Esophagus (tissue), 2 donors: ENCODE data around the gene NAALADL1. TPM values are rescaled to one million over a fixed set of nuclear protein-coding genes. Genes with fewer than 3 reads are reported as not detected.

ENCODE experiments used
- H3K27ac ChIP-seq, 2 donors: one replicate each; pipeline ENCODE4 v1.5.1; 2013; ENCODE audit warnings: low read depth in 2 of 2, mild to moderate bottlenecking in 2 of 2, inconsistent platforms in 1 of 2, low read length in 1 of 2, moderate library complexity in 1 of 2
- H3K27me3 ChIP-seq, 2 donors: one replicate each; pipeline ENCODE4 v1.6.1; 2013; ENCODE audit warnings: low read length in 2 of 2, control low read depth in 1 of 2, mild to moderate bottlenecking in 1 of 2; ENCODE audit not compliant: insufficient read depth in 2 of 2, control insufficient read depth in 1 of 2
- H3K36me3 ChIP-seq, 2 donors: one replicate each; pipeline ENCODE4 v1.6.1; 2013; ENCODE audit warnings: low read length in 1 of 2; ENCODE audit not compliant: control insufficient read depth in 2 of 2, insufficient read depth in 2 of 2
- H3K4me1 ChIP-seq, 2 donors: one replicate each; pipeline ENCODE4 v1.6.1; 2013; ENCODE audit warnings: low read length in 1 of 2; ENCODE audit not compliant: control insufficient read depth in 2 of 2, insufficient read depth in 2 of 2
- H3K4me3 ChIP-seq, 2 donors: one replicate each; pipeline ENCODE4 v1.5.1; 2013; ENCODE audit warnings: low read length in 2 of 2, mild to moderate bottlenecking in 2 of 2, low read depth in 1 of 2, moderate library complexity in 1 of 2
- H3K9me3 ChIP-seq, 2 donors: one replicate each; pipeline ENCODE4 v1.6.1; 2013; ENCODE audit warnings: mild to moderate bottlenecking in 2 of 2, low read depth in 1 of 2, low read length in 1 of 2, moderate library complexity in 1 of 2; ENCODE audit not compliant: control insufficient read depth in 2 of 2, insufficient read depth in 1 of 2
- WGBS, 2 donors: extraction: QIAGEN DNeasy Blood & Tissue Kit; methylation state at CpG; one replicate each; pipeline ENCODE4 v1.1.7; 2013; 5-methylcytosine and 5-hydroxymethylcytosine counted together
- polyA plus RNA-seq, 2 donors: library from polyadenylated mRNA; stranded (reverse); fragments of 200-250 nt; gene quantifications; one replicate each; pipeline ENCODE4 v1.2.3, GENCODE V29; 2013
- donor health status: healthy with polysubstance abuse.
- donor health status: Bipolar disorder and iron deficiency.

NAALADL1 gene
- polyA plus RNA-seq, 2 donors = 3.0 to 6.0 TPM

GRCh38 chr11:65042891-65043290 lies 15.5 kb downstream of the NAALADL1 start:
- no peak overlapping the region for H3K27ac ChIP-seq
- no peak overlapping the region for H3K4me3 ChIP-seq
- WGBS, 2 donors = 65 to 73% methylated on average over 6 of the region's 6 CpGs
- H3K9me3 ChIP-seq = no peaks in the 10 kb centered on the region
- H3K27me3 ChIP-seq = no peaks in the 10 kb centered on the region
- peaks cover 0 to 2% of the 10 kb centered on the region in 2 donors for H3K4me1 ChIP-seq
- peaks cover 0 to 19% of the 10 kb centered on the region in 2 donors for H3K36me3 ChIP-seq

DNA sequence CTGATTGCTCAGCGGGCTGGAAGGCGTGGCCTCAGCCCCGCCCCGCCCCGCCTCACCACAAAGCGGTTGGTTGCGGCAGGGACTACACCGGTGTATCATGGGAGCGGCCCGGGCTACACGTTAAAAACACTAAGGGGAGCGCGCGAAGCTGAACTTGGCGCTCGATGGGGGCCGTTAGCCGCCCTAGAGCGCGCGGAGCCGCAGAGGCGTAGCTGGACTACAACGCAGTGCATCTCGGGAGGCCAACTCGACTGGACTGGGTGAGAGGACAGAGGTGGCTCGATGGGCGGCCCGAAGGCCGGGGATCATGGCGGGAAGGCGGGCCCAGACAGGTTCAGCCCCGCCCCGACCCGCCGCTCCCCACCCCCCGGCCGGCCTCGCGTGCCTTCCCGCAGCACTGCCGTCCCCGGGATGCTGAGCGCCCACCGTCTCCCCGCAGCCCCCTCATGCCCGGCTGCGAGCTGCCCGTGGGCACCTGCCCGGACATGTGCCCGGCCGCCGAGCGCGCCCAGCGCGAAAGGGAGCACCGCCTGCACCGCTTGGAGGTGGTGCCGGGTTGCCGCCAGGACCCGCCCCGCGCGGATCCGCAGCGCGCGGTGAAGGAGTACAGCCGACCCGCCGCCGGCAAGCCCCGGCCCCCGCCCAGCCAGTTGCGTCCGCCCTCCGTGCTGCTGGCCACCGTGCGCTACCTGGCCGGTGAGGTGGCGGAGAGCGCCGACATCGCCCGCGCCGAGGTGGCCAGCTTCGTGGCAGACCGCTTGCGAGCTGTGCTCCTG lies 17.3 kb downstream of the NAALADL1 start, which contains the start of gene SAC3D1:
SAC3D1 (plus strand) TSS at position 364 of the 776 bp plus-strand sequence; CDS start at position 447, 83 bp downstream.
- H3K27me3 ChIP-seq = no peaks in the 10 kb centered on the region
- 0 to 1% methylated on average over 54 to 91 of the region's 91 CpGs for WGBS, 2 donors
- H3K4me3 ChIP-seq = peak within 1 kb of the TSS; percentile 69 to 76
- peak within 1 kb of the TSS; percentile 97 to 99 for H3K27ac ChIP-seq
- H3K36me3 ChIP-seq = peaks cover 0 to 30% of the 10 kb centered on the region in 2 donors
- no peaks in the 10 kb centered on the region for H3K9me3 ChIP-seq
- H3K4me1 ChIP-seq = peaks cover 0 to 1% of the 10 kb centered on the region in 2 donors

- Histone ChIP-seq H3K4me3 (peak overlapping the region; percentile 69 to 76), H3K27ac (peak overlapping the region; percentile 97 to 99), H3K4me1 (peaks cover 0 to 1% of the 10 kb centered on the region in 2 donors), H3K36me3 (peaks cover 5 to 33% of the 10 kb centered on the region in 2 donors), H3K27me3 (no peaks in the 10 kb centered on the region), H3K9me3 (no peaks in the 10 kb centered on the region)
- 14 to 15% methylated on average over 7 of the region's 7 CpGs for WGBS, 2 donors
Observed at GRCh38 chr11:65040520-65040846, 17.9 kb downstream of the NAALADL1 start.

DNA sequence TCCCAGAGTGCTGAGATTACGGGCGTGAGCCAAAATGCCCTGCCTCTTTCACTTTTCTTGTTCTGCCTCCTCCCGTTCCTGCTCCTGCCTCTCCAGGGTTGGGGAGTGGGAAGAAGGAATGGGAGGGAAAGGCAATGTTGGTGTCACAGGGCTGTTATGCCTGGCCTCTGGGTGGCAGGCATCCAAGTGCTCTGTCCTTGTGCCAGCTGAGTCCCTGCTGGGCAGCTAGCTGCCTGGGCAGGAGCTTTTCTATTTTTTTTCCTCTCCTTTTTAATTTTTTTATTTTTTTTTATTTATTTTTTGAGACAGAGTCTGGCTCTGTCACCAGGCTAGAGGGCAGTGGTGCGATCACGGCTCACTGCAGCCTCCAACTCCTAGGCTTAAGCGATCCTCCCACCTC lies 21.4 kb downstream of the NAALADL1 start:
- H3K27ac ChIP-seq = no peak overlapping the region
- WGBS, 2 donors = 65 to 77% methylated on average over 6 of the region's 6 CpGs
- peaks cover 14 to 38% of the 10 kb centered on the region in 2 donors for H3K36me3 ChIP-seq
- H3K9me3 ChIP-seq = no peaks in the 10 kb centered on the region
- H3K27me3 ChIP-seq = no peaks in the 10 kb centered on the region
- H3K4me3 ChIP-seq = no peak overlapping the region
- no peaks in the 10 kb centered on the region for H3K4me1 ChIP-seq

- Histone ChIP-seq H3K9me3 (no peaks in the 10 kb centered on the region), H3K36me3 (peaks cover 14 to 40% of the 10 kb centered on the region in 2 donors)
- WGBS, 2 donors = 82 to 86% methylated on average over 11 of the region's 11 CpGs
Observed at GRCh38 chr11:65035579-65035978, 22.8 kb downstream of the NAALADL1 start.

GRCh38 chr11:65034423-65034822 lies 23.9 kb downstream of the NAALADL1 start:
- 84 to 91% methylated on average over 2 of the region's 2 CpGs for WGBS, 2 donors
- Histone ChIP-seq H3K4me1 (no peaks in the 10 kb centered on the region), H3K36me3 (peaks cover 14 to 37% of the 10 kb centered on the region in 2 donors), H3K27ac (no peak overlapping the region), H3K27me3 (no peaks in the 10 kb centered on the region), H3K9me3 (no peaks in the 10 kb centered on the region), H3K4me3 (no peak overlapping the region)

More at GRCh38 chr11:65035579-65035978, 22.8 kb downstream of the NAALADL1 start:
- no peaks in the 10 kb centered on the region for H3K4me1 ChIP-seq
- no peak overlapping the region for H3K27ac ChIP-seq
- H3K4me3 ChIP-seq = no peak overlapping the region
- no peaks in the 10 kb centered on the region for H3K27me3 ChIP-seq

- Histone ChIP-seq H3K4me3 (no peak overlapping the region), H3K27me3 (no peaks in the 10 kb centered on the region), H3K36me3 (peaks cover 14 to 26% of the 10 kb centered on the region in 2 donors), H3K27ac (no peak overlapping the region), H3K9me3 (no peaks in the 10 kb centered on the region), H3K4me1 (no peaks in the 10 kb centered on the region)
- WGBS, 2 donors = 82 to 86% methylated on average over 13 of the region's 13 CpGs
Observed at GRCh38 chr11:65032216-65032615, 26.1 kb downstream of the NAALADL1 start.

DNA sequence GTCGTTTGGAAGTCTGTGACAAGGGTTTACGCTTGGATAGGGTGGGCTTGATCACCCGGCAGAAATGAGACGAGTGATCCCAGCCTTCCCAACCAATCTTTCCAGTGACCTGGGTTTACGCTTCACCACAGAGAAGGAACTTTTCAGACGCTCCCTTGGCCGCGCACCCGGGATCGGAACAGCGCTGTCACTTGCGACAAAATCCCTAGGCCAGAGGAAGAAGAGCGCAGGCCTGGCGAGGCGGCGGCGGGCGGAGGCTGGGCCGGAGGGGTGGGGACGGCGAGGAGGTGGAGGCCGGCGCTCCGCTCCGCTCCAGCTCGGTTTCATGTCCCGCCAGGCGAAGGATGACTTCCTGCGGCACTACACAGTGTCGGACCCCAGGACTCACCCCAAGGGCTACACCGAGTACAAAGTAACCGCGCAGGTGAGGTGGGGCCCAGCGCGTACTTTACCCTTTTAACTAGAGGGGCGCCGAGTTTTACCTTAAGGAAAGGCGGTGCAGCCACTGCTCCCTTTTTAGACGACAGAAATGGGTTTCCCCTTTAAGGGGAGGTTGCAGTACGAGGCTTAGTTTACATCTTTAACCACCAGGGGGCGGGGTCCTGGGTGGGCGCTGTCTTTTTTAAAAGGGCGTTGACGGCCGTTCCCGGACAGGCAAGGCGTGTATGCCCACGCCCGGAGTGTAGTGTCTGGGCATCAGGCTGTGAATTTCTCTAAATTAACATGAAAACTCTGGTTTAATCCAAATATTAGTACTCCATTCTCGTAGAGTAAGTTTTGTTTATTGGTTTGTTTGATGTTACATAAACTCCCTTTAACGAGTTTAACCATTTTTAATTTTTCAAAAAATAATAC lies 30.9 kb downstream of the NAALADL1 start, which contains the start of gene SNX15:
SNX15 (plus strand) TSS at position 227 of the 855 bp plus-strand sequence; CDS start at position 326, 99 bp downstream.
- Histone ChIP-seq H3K4me3 (peak within 1 kb of the TSS; percentile 47 to 67), H3K4me1 (no peaks in the 10 kb centered on the region), H3K9me3 (no peaks in the 10 kb centered on the region), H3K36me3 (peaks cover 0 to 7% of the 10 kb centered on the region in 2 donors), H3K27ac (peak within 1 kb of the TSS; percentile 93 to 98), H3K27me3 (no peaks in the 10 kb centered on the region)
- 1% methylated on average over 51 of the region's 51 CpGs for WGBS, 2 donors

DNA sequence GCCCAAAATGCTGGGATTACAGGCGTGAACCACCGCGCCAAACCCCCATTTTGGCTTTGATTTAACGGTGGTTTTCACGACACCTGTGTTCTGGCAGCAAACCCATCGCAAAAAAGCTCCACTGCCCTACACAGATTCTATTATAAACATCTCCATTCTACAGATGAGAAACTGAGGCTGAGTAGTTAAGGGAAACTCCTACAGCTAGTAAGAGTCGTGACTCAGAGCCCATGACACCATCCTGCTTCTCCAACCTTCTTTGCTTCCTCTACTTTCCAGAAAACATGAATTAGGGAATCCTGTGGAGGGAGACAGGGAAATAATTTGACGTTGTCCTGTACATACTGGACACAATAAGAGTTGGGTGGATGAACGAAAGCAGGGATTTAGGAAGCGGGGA lies 31.5 kb downstream of the NAALADL1 start:
- WGBS, 2 donors = 59% methylated on average over 10 of the region's 10 CpGs
- peaks cover 0 to 3% of the 10 kb centered on the region in 2 donors for H3K36me3 ChIP-seq
- H3K27me3 ChIP-seq = no peaks in the 10 kb centered on the region
- H3K27ac ChIP-seq = peak overlapping the region; percentile 93 to 98
- H3K4me1 ChIP-seq = no peaks in the 10 kb centered on the region
- H3K4me3 ChIP-seq = peak overlapping the region; percentile 47 to 67
- H3K9me3 ChIP-seq = no peaks in the 10 kb centered on the region
